GM18909 (cell line): ENCODE data around the gene ENGASE.

Source experiments
- ATAC-seq: cut with Tn5 transposase; IDR thresholded peaks from one replicate; pipeline ENCODE4 v1.9.1; 2021; ENCODE audit warnings: mild to moderate bottlenecking; ENCODE audit not compliant: unreplicated experiment, poor library complexity

ENGASE gene

DNA sequence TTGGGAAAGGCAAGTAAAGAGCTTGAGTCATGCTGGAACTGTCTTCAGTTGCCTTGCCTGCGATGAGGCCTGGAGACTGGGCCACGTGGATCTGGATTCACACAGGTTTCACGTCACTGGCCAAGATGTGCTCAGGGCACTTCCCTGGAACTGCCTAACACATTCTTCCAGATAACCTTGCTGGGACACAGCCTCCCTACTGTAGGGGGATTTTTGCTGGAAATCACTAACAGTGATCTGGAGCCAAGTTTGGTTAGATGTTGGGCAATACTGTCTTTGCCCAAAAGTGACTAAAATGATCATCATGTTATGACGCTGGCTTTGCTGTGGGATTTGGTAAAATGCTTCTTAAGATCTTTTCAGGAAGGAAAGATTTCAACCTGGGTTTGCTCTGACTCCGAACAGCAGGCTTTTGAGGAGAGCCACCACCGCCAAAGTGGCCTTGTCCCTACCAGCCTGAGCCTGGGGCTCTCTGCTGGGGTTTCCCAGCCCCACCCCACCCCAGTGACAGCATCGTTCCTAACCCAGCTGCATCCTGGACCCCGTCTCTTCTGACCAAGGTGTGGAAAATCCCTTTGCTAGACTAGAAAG, 36.0 kb upstream of the ENGASE start:
- ATAC-seq = no peak

DNA sequence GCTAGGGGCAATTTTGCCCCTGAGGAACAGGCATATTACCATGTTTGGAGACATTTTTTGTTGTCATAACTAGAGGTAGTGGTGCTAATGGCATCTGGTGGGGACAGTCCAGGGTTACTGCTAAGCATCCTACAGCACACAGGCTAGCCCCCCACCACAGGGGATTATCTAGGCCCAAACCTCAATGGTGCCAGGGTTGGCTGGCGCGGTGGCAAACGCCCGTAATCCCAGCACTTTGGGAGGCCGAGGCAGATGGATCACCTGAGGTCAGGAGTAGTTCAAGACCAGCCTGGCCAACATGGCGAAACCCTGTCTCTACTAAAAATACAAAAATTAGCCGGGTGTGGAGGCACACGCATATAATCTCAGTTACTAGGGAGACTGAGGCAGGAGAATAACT, 35.5 kb upstream of the ENGASE start:
- no peak for ATAC-seq

DNA sequence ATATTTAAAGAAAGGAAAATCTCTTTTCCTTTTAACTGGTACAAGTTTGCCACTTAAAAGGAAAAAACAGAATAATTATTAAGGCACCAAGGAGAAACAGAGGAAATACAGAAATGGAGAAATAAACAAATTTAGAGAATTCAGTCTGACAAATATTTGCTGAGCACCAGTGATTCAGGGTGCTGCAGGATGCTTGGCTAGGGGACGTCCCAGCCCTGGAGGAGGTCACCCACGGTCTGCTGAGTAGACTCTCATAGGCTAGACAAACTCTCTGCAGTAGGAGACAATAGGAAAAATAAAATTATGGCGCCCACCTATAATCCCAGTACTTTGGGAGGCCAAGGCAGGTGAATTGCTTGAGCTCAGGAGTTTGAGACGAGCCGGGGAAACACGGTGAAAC, 34.7 kb upstream of the ENGASE start:
- ATAC-seq = no peak

DNA sequence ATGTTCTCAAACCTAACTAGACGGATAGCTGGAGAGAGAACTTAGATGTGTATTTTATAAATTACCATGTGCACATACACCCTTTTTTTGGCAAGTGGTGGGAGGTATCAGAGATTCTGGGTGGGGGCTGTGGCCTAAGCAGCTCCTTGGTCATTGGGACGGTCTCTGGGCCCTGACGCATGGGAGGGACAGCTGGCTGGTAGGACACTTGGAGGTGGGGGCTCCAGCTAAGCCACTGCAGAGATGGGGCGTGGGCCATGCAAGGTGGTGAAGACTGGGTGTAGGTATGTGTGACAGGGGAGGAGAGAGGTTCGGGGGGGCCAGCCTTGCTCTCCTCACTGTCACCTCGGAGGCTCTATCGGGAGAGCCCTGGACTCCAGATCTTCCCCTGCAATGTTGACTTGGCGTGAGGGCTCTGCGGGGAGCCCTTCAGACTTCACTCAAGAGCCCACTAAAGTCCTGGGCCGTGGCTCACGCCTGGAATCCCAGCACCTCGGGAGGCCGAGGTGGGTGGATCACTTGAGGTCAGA, 33.5 kb upstream of the ENGASE start:
- ATAC-seq = no peak

DNA sequence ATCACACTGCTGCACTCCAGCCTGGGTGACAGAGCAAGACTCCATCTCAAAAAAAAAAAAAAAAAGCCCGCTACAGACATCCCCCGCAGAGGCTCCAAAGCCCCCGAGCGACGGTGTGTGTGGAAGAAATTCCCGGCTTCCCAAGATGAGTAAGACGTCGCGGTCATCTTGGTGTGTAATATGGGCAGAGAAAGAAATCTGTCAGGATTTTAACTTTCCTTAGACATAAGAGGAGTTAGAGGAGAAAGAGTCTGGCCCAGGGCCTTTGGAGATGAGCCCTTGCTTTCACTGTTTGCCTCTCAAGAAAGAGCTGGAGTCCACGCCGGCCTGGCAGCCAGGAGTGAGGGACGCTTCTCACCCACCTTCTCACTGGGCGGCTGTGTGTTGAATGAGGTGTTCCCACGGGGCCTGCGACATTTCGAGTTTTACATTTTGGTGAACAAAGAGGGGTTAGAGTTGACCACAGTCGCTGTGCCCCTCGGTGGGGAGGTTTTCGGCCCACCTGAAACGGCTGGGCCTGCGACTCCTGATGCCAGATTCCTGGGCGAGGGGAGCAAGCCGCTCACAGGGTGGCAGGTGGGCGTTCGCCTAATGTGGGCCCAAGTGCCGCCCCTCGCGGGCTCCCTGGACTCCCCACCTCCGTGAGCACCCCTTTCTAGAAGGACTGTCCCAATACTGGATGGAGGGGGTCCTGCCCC, 32.8 kb upstream of the ENGASE start:
- no peak for ATAC-seq

DNA sequence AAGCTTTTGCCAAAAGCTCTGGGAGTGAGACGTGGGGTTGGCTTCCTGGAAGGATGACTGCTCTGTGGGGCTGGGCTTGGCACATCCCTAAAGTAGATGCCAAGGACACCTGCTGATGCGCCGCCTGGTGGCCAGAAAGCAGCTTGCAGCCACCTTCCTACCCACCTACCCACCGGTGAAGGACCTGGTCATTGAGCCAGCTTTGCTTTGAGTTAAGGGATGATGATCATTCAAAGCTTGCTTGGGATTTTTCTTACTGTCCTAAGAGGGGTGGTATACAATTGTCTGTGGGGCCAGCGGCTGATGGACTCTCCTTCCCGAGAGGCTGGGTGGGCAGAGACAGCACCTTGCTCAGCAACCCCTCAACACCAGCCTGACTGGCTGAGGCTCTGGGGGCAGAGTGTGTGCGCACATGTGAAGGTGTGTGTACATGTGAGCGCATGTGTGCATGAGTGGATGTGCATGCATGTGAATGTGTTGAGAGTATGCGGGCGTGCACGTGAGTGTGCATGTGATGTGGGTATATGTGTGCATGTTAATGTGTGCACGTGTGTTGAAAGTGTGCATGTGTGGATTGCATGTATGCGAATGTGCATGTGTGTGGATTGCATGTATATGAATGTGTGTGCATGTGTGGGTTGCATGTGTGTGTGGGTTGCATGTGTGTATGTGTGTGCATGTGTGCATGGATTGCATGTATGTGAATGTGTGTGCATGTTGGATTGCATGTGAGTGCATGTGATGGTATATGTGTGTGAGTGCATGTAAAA, 32.0 kb upstream of the ENGASE start:
- no peak for ATAC-seq

DNA sequence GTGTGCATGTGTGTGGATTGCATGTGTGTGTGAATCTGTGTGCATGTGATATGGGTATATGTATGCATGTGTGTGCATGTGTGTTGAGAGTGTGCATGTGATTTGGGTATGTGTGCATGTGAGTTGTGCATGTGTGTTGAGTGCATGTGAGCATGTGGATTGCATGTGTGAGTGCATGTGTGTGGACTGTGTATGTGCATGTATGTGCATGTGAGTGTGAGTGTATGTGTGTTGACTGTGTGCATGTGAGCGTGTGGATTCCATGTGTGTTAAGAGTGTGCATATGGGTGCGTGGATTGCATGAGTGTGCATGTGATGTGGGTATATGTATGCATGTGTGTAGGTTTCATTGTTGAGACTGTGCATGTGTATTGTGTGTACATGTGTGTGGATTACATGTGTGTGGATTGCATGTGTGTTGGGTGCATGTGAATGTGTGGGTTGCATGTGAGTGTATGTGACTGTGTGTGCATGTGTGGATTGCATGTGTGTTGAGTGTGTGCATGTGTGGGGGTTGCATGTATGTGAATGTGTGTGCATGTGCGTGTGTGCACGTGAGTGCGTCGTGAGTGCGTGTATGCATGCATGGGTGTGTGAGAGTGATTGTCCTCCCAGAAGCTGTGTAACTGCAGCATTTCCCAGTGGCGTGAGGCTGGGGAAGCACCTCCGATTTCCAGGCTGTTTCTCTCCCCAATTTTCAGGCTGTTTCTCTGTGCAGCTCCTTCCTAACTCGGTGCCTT, 31.3 kb upstream of the ENGASE start:
- ATAC-seq = no peak

DNA sequence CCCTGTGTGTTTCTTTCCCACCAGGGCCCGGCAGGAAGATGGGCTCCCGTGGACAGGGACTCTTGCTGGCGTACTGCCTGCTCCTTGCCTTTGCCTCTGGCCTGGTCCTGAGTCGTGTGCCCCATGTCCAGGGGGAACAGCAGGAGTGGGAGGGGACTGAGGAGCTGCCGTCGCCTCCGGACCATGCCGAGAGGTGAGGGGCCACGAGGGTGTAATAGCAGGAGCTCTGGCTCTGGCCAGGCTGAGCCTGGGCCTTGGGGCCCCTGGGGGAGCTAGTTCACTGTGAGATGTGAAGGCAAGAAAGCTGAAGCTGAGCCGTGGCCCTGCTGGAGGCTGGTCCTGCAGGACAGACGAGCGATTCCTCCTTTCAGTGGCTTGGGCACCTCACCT, 30.7 kb upstream of the ENGASE start:
- ATAC-seq = no peak

DNA sequence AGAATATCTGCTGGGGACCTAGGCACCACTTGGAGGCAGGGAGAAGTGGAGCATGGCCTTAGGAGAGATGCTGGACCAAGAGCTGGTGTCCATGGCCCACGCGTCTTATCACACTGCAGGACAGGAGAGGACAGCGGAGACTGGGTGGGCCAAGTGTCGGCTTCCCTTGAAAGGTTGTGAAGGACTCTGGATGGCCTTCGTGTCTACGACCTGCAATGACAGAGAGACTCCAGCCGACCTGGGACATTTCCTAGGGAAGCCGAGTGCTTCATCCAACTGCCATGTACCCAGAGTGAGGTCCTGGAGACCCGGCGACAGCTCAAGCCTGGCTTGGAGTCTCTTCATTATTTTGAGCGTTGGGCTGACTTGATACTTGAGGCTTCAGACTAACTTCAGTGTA, 30.2 kb upstream of the ENGASE start:
- no peak for ATAC-seq

DNA sequence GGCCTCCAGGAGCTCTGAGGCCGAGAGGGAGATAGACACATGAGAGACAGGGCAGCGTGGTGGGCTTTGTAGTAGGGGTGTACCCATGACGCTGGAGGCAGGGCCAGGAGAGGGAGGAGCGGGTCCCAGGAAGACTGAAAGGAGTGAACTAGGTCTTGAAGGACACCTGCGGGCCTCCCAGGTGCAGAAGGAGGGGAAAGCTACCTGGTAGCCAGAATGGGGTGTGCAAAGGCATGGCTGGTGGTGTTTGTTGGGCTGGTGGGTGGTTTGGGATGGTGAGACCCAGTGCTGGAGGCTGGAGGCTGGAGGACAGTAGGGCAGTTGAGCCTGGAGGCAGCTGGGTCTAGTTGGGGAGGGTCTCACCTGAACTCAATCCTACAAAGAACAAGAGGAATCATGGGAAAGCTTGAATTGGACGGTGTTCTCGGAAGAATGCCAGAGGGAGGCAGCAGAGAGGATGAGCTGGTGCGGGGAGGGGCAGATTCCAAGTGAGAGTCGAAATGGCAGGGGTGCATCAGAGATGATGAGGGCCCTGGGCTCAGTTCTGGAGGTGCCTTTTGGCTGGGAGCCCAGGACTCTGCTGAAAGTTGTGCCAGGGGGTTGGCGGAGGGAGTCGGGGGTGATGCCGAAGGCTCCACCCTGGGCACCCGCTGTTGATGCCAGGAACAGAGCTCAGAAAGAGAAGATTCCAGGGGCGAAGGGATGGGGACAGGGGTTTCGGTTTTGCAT, 29.5 kb upstream of the ENGASE start:
- no peak for ATAC-seq

DNA sequence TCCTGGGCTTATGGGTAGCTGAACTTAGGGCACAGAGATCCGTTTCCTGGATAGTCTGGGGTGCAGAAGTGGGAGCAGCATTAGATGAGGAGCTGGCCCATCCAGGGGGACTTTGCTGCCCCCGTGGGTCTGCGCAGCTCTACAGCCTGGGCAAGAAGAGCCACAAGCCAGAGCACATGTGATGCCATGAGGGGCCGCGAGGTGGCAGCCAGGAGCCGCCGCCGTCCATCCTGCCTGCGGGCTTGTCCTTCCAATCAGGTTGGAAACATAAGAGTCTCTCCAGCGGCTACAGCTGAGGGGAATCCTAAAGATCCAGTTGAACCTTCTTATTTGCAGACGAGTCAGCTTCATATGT, 28.8 kb upstream of the ENGASE start:
- ATAC-seq = no peak

DNA sequence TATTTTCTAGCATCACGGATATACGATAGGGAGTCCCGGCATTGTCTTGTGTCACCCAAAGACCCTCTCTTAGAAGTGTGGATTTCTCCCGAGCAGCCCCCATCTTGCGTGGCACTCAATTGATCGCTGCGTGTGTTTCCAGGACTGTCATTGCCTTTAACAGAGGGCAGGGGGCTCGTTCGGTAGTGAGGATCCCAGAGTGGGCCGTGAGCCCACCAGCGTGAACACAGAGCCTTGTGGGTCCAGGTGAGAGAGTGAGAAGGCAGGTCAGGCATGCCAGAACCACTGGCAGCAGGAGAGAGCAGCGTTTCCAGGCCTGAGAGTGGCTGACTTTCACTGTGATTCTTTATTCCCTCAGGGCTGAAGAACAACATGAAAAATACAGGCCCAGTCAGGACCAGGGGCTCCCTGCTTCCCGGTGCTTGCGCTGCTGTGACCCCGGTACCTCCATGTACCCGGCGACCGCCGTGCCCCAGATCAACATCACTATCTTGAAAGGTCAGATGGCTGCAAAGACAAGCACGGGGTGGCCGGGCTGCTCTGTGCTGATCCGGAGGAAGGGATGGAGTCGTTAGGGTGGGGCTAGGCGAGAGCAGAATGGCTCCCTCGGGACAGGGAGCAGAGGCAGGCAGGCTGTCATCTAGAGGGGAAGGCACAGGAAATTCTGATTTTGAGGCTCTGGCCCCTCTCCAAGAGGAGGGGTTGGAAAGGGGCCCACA, 28.3 kb upstream of the ENGASE start:
- no peak for ATAC-seq

DNA sequence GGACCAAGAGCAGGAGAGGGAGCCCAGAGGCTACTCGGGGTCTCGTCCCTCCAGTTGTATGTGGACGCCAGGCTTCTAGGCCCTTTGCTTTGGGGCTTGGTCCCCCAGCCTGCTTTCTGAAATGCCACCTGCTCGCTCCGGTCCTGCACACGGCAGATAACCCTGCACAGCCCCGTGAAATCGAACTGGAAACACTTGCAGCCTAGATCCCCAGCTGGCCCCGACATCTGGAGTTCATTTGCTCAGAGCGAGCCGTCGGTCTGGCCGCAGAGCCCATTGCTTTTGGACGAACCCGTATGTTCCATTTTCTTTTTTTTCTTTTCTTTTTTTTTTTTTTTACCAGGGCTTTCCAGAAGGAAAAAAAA, 27.7 kb upstream of the ENGASE start:
- no peak for ATAC-seq

DNA sequence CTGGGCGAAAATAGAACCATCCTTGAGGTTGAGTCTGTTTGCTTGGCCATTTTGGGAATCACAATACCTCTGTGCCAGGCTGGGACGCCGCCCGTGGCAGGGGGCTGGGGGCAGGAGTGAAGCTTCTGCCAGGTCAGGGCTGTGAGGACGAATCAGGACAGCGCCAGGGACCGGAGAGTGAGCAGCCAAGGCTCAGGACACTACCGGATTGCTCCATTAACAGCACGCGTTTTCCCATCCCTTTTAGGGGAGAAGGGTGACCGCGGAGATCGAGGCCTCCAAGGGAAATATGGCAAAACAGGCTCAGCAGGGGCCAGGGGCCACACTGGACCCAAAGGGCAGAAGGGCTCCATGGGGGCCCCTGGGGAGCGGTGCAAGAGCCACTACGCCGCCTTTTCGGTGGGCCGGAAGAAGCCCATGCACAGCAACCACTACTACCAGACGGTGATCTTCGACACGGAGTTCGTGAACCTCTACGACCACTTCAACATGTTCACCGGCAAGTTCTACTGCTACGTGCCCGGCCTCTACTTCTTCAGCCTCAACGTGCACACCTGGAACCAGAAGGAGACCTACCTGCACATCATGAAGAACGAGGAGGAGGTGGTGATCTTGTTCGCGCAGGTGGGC, 27.2 kb upstream of the ENGASE start:
- no peak for ATAC-seq

DNA sequence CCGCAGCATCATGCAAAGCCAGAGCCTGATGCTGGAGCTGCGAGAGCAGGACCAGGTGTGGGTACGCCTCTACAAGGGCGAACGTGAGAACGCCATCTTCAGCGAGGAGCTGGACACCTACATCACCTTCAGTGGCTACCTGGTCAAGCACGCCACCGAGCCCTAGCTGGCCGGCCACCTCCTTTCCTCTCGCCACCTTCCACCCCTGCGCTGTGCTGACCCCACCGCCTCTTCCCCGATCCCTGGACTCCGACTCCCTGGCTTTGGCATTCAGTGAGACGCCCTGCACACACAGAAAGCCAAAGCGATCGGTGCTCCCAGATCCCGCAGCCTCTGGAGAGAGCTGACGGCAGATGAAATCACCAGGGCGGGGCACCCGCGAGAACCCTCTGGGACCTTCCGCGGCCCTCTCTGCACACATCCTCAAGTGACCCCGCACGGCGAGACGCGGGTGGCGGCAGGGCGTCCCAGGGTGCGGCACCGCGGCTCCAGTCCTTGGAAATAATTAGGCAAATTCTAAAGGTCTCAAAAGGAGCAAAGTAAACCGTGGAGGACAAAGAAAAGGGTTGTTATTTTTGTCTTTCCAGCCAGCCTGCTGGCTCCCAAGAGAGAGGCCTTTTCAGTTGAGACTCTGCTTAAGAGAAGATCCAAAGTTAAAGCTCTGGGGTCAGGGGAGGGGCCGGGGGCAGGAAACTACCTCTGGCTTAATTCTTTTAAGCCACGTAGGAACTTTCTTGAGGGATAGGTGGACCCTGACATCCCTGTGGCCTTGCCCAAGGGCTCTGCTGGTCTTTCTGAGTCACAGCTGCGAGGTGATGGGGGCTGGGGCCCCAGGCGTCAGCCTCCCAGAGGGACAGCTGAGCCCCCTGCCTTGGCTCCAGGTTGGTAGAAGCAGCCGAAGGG, 26.4 kb upstream of the ENGASE start:
- ATAC-seq = no peak

DNA sequence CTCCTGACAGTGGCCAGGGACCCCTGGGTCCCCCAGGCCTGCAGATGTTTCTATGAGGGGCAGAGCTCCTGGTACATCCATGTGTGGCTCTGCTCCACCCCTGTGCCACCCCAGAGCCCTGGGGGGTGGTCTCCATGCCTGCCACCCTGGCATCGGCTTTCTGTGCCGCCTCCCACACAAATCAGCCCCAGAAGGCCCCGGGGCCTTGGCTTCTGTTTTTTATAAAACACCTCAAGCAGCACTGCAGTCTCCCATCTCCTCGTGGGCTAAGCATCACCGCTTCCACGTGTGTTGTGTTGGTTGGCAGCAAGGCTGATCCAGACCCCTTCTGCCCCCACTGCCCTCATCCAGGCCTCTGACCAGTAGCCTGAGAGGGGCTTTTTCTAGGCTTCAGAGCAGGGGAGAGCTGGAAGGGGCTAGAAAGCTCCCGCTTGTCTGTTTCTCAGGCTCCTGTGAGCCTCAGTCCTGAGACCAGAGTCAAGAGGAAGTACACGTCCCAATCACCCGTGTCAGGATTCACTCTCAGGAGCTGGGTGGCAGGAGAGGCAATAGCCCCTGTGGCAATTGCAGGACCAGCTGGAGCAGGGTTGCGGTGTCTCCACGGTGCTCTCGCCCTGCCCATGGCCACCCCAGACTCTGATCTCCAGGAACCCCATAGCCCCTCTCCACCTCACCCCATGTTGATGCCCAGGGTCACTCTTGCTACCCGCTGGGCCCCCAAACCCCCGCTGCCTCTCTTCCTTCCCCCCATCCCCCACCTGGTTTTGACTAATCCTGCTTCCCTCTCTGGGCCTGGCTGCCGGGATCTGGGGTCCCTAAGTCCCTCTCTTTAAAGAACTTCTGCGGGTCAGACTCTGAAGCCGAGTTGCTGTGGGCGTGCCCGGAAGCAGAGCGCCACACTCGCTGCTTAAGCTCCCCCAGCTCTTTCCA, 25.5 kb upstream of the ENGASE start:
- ATAC-seq = no peak

DNA sequence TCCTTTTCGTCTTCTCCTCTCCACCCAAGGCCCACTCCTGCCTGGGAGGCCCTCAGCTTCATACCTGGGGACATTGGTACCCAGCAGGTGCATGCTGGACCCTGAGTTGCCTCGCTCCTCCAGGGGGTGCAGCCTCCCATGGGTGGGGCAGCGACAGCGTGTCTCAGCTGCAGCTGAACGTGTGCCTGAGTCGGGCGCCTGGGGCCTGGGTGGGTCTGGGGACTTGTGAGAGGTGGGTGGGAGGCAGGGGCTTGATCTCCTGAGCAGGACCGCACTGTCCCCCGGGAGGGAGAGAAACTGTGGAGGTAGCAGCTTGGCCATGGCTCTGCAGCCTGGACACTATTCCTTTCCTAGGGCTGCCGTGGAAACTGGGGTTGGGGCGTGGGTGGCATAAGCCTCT, 24.8 kb upstream of the ENGASE start:
- no peak for ATAC-seq
